Stimulated activated CD4-positive, alpha-beta T cell treated with anti-CD3 and anti-CD28 coated beads, TNF-alpha, amount 100 ng/mL, for 4 hours (primary cell): Measurements from ENCODE around the gene PHF20.
"Not testable (repeated sequence)": the region's sequence is repeated elsewhere in the genome, so short reads cannot be mapped to it uniquely, and the experiment has no call there.

Source experiments
- DNase-seq, 3 experiments: peaks; one replicate each; pipeline ENCODE4 v3.0.0-alpha.2; 2020; ENCODE audit warnings: low read depth in 3 of 3

PHF20 gene

GRCh38 chr20:35974256-35974655 is 202.4 kb downstream of the PHF20 start:
- DNase-seq: no peak

GRCh38 chr20:35975576-35976373 is 204.0 kb downstream of the PHF20 start:
- no peak for DNase-seq

- DNase-seq: no peak
Measured at GRCh38 chr20:35978041-35978513, 206.3 kb downstream of the PHF20 start.

GRCh38 chr20:35979544-35979943 is 207.7 kb downstream of the PHF20 start:
- no peak for DNase-seq

GRCh38 chr20:35981969-35982368 is 210.2 kb downstream of the PHF20 start:
- DNase-seq: no peak

GRCh38 chr20:35984382-35984781 is 212.6 kb downstream of the PHF20 start:
- no peak for DNase-seq

- no peak for DNase-seq
Measured at GRCh38 chr20:35985806-35986205, 214.0 kb downstream of the PHF20 start.

GRCh38 chr20:35988910-35989463 is 217.2 kb downstream of the PHF20 start:
- no peak for DNase-seq

- DNase-seq: no peak
Measured at GRCh38 chr20:35991142-35991771, 219.4 kb downstream of the PHF20 start.

- peak in 1 of 3 experiments; percentile 35 for DNase-seq
Measured at GRCh38 chr20:35992713-35993335, 221.0 kb downstream of the PHF20 start.

- DNase-seq: peak; percentile 60 to 74 (median 65)
Measured at GRCh38 chr20:35994994-35995453, 223.2 kb downstream of the PHF20 start.

- DNase-seq: not testable (repeated sequence)
Measured at GRCh38 chr20:35996492-35996891, 224.7 kb downstream of the PHF20 start.
